K562 (cell line): Measurements from ENCODE around the gene PLCD1. TPM values are rescaled to one million over a fixed set of nuclear protein-coding genes. Genes with fewer than 3 reads are reported as not detected.

Experiments
- CEBPB ChIP-seq: fragments of 450-650 bp; IDR thresholded peaks from 2 replicates; pipeline ENCODE4 v1.6.1; 2016; ENCODE audit warnings: missing genetic modification characterization, missing compliant biosample characterization
- CHCHD3 ChIP-seq: fragments of 250-450 bp; sonication (Bioruptor Pico); IDR thresholded peaks from 2 replicates; pipeline ENCODE4 v2.1.2; 2022; ENCODE audit warnings: mild to moderate bottlenecking
- EP300 ChIP-seq: IDR thresholded peaks from 2 replicates; pipeline ENCODE4 v1.6.1; 2012; ENCODE audit warnings: low read length, improper control_type of control experiment
- MCM5 ChIP-seq: fragments of 450-650 bp; IDR thresholded peaks from 2 replicates; pipeline ENCODE4 v1.6.1; 2016; ENCODE audit warnings: low read depth
- PRMT5 ChIP-seq: sonication (generic); formaldehyde crosslinking; IDR thresholded peaks from 2 replicates; pipeline ENCODE4 v1.5.0; 2020; ENCODE audit warnings: missing genetic modification reagents
- TCF7L2 ChIP-seq: fragments of 150-350 bp; IDR thresholded peaks from 2 replicates; pipeline ENCODE4 v1.6.1; 2016; ENCODE audit warnings: low read depth, mild to moderate bottlenecking, low read length, moderate library complexity
- ZNF140 ChIP-seq: fragments of 250-450 bp; sonication (Bioruptor Pico); IDR thresholded peaks from 2 replicates; pipeline ENCODE4 v1.8.0; 2021; ENCODE audit warnings: moderate library complexity, mild to moderate bottlenecking, inconsistent platforms
- ZNF764 ChIP-seq: fragments of 250-450 bp; sonication (Bioruptor Pico); IDR thresholded peaks from 2 replicates; pipeline ENCODE4 v1.4.0; 2020; ENCODE audit warnings: low read depth, mild to moderate bottlenecking, moderate library complexity
- polyA plus RNA-seq, 8 experiments: library from polyadenylated mRNA; depleted of rRNA in 4 of 8; stranded (reverse) in 5 of 8; unstranded in 3 of 8; fragments of >200 nt; fragmentation: Nextera tagmentation in 2 of 8; fragmentation: Illumina TruSeq in 1 of 8; extraction: Ambion mirVana in 2 of 8; extraction: Trizol in 1 of 8; gene quantifications; 2 replicates each; pipeline versions ENCODE4 v1.2.1 to v1.2.3, GENCODE V29; 2011 to 2014; ENCODE audit warnings: inconsistent platforms in 1 of 8, missing spikeins in 1 of 8
- total RNA-seq, 7 experiments: library from RNA; depleted of rRNA in 6 of 7; stranded (reverse); fragments of >200 nt in 6 of 7; fragmentation: Illumina TruSeq in 2 of 7; extraction: Trizol in 2 of 7; gene quantifications; 2 replicates each; pipeline versions ENCODE4 v1.2.1 to v1.2.3, GENCODE V29; 2011 to 2021; ENCODE audit warnings: low replicate concordance in 1 of 7
- TF ChIP-seq, protein P1 (sequence below): sonication (generic); formaldehyde crosslinking; IDR thresholded peaks from 2 replicates; pipeline ENCODE4 v1.9.0; 2022; ENCODE audit warnings: mild to moderate bottlenecking, missing genetic modification reagents
- TF ChIP-seq, protein P2 (sequence below), 2 experiments: fragments of 450-650 bp in 1 of 2; sonication (generic) in 1 of 2; formaldehyde crosslinking in 1 of 2; IDR thresholded peaks in 1 of 2; conservative IDR thresholded peaks in 1 of 2; 2 replicates each; pipeline versions ENCODE4 v1.6.1 to v1.8.1; 2016 to 2023; ENCODE audit warnings: mild to moderate bottlenecking in 2 of 2, moderate library complexity in 2 of 2, inconsistent platforms in 1 of 2, missing genetic modification reagents in 1 of 2
- TF ChIP-seq, protein P3 (sequence below), 2 experiments: fragments of 450-650 bp in 1 of 2; sonication (generic) in 1 of 2; formaldehyde crosslinking in 1 of 2; IDR thresholded peaks; 2 replicates each; pipeline versions ENCODE4 v1.7.1 to v1.9.0; 2016 to 2022; ENCODE audit warnings: inconsistent platforms in 1 of 2, mild to moderate bottlenecking in 1 of 2, missing genetic modification reagents in 1 of 2
- TF ChIP-seq, protein P4 (sequence below): fragments of 450-650 bp; IDR thresholded peaks from 2 replicates; pipeline ENCODE4 v1.6.1; 2016; ENCODE audit warnings: missing biosample characterization, missing genetic modification characterization
- TF ChIP-seq, protein P5 (sequence below): fragments of 200-800 bp; sonication (Bioruptor generic); IDR thresholded peaks from 2 replicates; pipeline ENCODE4 v1.6.1; 2017; ENCODE audit warnings: missing genetic modification characterization, missing compliant biosample characterization

Gene PLCD1
- total and polyA plus RNA-seq, 9 of the 15 experiments (the other 6 are each of a cell fraction or from before 2014, with no cell fraction given), result 5.4 to 209 (median 116) TPM

DNA sequence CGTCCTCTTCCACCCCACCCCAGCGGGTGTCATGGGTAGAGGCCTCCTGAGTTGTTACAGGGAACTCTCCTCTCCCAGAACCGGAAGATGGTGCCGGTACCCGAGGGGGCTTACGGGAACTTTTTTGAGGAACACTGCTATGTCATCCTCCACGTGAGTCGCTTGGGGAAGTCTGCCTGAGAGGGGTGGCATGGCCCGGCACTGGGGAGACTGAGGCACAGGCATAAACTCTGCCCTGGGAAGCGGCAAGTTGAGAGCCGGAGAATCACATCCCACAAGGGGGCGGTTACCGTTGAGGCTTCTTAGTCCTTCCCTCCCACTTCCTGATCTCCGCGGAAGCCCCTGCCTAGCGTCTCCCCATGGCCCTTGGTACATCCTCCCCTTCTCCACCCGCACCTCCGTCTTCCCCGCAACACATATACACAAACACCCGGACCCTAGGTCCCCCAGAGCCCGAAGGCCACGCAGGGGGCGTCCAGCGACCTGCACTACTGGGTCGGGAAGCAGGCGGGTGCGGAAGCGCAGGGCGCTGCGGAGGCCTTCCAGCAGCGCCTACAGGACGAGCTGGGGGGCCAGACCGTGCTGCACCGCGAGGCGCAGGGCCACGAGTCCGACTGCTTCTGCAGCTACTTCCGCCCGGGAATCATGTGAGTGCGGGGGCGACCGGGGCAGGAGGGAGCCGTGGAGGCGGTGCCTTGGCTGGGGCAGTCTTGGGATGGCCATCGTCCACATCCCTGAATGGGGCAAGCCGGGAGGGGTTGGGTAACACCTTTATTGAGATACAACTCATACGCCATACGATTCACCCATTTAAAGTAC lies 35.4 kb downstream of the PLCD1 start (continued):
- TF ChIP-seq, protein P1, sequence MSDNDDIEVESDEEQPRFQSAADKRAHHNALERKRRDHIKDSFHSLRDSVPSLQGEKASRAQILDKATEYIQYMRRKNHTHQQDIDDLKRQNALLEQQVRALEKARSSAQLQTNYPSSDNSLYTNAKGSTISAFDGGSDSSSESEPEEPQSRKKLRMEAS (CRISPR knock-in tag), result peak; percentile 97
- TF ChIP-seq, protein P2, sequence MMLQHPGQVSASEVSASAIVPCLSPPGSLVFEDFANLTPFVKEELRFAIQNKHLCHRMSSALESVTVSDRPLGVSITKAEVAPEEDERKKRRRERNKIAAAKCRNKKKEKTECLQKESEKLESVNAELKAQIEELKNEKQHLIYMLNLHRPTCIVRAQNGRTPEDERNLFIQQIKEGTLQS (IDR thresholded peaks at IDR 0.05), result no peak; the same call in 1 of the 2 replicates
- TF ChIP-seq, protein P2 (CRISPR knock-in tag; conservative IDR thresholded peaks at IDR 0.05), result no peak
- TF ChIP-seq, protein P3, sequence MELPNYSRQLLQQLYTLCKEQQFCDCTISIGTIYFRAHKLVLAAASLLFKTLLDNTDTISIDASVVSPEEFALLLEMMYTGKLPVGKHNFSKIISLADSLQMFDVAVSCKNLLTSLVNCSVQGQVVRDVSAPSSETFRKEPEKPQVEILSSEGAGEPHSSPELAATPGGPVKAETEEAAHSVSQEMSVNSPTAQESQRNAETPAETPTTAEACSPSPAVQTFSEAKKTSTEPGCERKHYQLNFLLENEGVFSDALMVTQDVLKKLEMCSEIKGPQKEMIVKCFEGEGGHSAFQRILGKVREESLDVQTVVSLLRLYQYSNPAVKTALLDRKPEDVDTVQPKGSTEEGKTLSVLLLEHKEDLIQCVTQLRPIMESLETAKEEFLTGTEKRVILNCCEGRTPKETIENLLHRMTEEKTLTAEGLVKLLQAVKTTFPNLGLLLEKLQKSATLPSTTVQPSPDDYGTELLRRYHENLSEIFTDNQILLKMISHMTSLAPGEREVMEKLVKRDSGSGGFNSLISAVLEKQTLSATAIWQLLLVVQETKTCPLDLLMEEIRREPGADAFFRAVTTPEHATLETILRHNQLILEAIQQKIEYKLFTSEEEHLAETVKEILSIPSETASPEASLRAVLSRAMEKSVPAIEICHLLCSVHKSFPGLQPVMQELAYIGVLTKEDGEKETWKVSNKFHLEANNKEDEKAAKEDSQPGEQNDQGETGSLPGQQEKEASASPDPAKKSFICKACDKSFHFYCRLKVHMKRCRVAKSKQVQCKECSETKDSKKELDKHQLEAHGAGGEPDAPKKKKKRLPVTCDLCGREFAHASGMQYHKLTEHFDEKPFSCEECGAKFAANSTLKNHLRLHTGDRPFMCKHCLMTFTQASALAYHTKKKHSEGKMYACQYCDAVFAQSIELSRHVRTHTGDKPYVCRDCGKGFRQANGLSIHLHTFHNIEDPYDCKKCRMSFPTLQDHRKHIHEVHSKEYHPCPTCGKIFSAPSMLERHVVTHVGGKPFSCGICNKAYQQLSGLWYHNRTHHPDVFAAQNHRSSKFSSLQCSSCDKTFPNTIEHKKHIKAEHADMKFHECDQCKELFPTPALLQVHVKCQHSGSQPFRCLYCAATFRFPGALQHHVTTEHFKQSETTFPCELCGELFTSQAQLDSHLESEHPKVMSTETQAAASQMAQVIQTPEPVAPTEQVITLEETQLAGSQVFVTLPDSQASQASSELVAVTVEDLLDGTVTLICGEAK (IDR thresholded peaks at IDR 0.05), result peak; percentile 94
- TF ChIP-seq, protein P3 (CRISPR knock-in tag; IDR thresholded peaks at IDR 0.05), result no peak
- TF ChIP-seq, protein P4, sequence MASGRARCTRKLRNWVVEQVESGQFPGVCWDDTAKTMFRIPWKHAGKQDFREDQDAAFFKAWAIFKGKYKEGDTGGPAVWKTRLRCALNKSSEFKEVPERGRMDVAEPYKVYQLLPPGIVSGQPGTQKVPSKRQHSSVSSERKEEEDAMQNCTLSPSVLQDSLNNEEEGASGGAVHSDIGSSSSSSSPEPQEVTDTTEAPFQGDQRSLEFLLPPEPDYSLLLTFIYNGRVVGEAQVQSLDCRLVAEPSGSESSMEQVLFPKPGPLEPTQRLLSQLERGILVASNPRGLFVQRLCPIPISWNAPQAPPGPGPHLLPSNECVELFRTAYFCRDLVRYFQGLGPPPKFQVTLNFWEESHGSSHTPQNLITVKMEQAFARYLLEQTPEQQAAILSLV (tag), result 0 out of 2 replicates have a peak, but pooled peaks have one; percentile 48
- TF ChIP-seq, protein P5, sequence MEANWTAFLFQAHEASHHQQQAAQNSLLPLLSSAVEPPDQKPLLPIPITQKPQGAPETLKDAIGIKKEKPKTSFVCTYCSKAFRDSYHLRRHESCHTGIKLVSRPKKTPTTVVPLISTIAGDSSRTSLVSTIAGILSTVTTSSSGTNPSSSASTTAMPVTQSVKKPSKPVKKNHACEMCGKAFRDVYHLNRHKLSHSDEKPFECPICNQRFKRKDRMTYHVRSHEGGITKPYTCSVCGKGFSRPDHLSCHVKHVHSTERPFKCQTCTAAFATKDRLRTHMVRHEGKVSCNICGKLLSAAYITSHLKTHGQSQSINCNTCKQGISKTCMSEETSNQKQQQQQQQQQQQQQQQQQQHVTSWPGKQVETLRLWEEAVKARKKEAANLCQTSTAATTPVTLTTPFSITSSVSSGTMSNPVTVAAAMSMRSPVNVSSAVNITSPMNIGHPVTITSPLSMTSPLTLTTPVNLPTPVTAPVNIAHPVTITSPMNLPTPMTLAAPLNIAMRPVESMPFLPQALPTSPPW (CRISPR knock-in tag), result peak; percentile 88
- peak; percentile 12; the same call in 1 of the 2 replicates for TF ChIP-seq CHCHD3 (CRISPR knock-in tag)
- peak; percentile 59 for TF ChIP-seq EP300
- TF ChIP-seq PRMT5, result no peak
- TF ChIP-seq TCF7L2, result no peak
- TF ChIP-seq ZNF764, result no peak
- TF ChIP-seq MCM5, result no peak
- peak; percentile 69 for TF ChIP-seq CEBPB (tag)
- TF ChIP-seq ZNF140 (CRISPR knock-in tag), result no peak
